ENCODE data around the gene SGMS1.

- TF ChIP-seq POLR2AphosphoS5 (IDR thresholded peaks at IDR 0.05; ENCODE audit: low read depth, low read length) (no peak), REST (IDR thresholded peaks at IDR 0.05; ENCODE audit: insufficient read depth in 1 of 2, low read depth in 2 of 2, low read length in 2 of 2) (no peak), TAF1 (IDR thresholded peaks at IDR 0.05; ENCODE audit: borderline replicate concordance, insufficient read depth, low read length) (no peak), SIN3A (IDR thresholded peaks at IDR 0.05; ENCODE audit: borderline replicate concordance, insufficient read depth, low read length) (no peak)
Observed at GRCh38 chr10:50318129-50318528, 305.6 kb downstream of the SGMS1 start.
